Vagina (tissue), 2 donors: ENCODE measurements around the gene PLA2G2D. TPM values are rescaled to one million over a fixed set of nuclear protein-coding genes. Genes with fewer than 3 reads are reported as not detected.

Experiments used
- DNase-seq, 2 donors: peaks; one replicate each; pipeline ENCODE4 v3.0.0-alpha.2; 2017; ENCODE audit errors: extremely low spot score in 2 of 2
- H3K27ac ChIP-seq: fragments of 200-600 bp; sonication (generic); one replicate; pipeline ENCODE4 v1.5.1; 2019
- H3K27me3 ChIP-seq: fragments of 200-600 bp; sonication (generic); one replicate; pipeline ENCODE4 v1.5.1; 2019
- H3K36me3 ChIP-seq, 2 donors: fragments of 200-600 bp; sonication (generic); one replicate each; pipeline ENCODE4 v1.5.1; 2017 to 2019
- H3K4me1 ChIP-seq: fragments of 200-600 bp; sonication (generic); one replicate; pipeline ENCODE4 v1.5.1; 2019
- H3K4me3 ChIP-seq, 2 donors: fragments of 200-600 bp; sonication (generic); 1 replicate in 1 of 2; 2 replicates in 1 of 2; pipeline ENCODE4 v1.5.1; 2016 to 2019
- H3K9me3 ChIP-seq: fragments of 200-600 bp; sonication (generic); one replicate; pipeline ENCODE4 v1.5.1; 2019
- POLR2A ChIP-seq, 2 donors: fragments of 450-650 bp; IDR thresholded peaks; one replicate each; pipeline ENCODE4 v1.6.1; 2017; ENCODE audit warnings: antibody characterized with exemption in 2 of 2, mild to moderate bottlenecking in 2 of 2, moderate library complexity in 2 of 2
- POLR2AphosphoS5 ChIP-seq, 2 donors: sonication (generic); formaldehyde crosslinking; IDR thresholded peaks; one replicate each; pipeline ENCODE4 v1.9.0; 2017; ENCODE audit warnings: antibody characterized with exemption in 2 of 2, mild to moderate bottlenecking in 2 of 2, low read depth in 1 of 2; ENCODE audit not compliant: insufficient read depth in 1 of 2
- intact Hi-C: fragments of 100-400 bp; cut with DNase I; formaldehyde crosslinking; loops from one replicate; pipeline ENCODE4 v1.15.1; 2023
- total RNA-seq: library from RNA; depleted of rRNA; stranded (reverse); fragments of >200 nt; gene quantifications from one replicate; pipeline ENCODE4 v1.2.3, GENCODE V29; 2016
- TF ChIP-seq, protein P1 (sequence below), 3 experiments: fragments of 450-650 bp in 2 of 3; fragments of 200-600 bp in 1 of 3; sonication (generic) in 1 of 3; IDR thresholded peaks; one replicate each; pipeline ENCODE4 v1.5.1; 2017 to 2019; ENCODE audit warnings: antibody characterized with exemption in 3 of 3, mild to moderate bottlenecking in 2 of 3, moderate library complexity in 2 of 3

PLA2G2D gene
- total RNA-seq, 1 donor from 2014 or later = not detected

DNA sequence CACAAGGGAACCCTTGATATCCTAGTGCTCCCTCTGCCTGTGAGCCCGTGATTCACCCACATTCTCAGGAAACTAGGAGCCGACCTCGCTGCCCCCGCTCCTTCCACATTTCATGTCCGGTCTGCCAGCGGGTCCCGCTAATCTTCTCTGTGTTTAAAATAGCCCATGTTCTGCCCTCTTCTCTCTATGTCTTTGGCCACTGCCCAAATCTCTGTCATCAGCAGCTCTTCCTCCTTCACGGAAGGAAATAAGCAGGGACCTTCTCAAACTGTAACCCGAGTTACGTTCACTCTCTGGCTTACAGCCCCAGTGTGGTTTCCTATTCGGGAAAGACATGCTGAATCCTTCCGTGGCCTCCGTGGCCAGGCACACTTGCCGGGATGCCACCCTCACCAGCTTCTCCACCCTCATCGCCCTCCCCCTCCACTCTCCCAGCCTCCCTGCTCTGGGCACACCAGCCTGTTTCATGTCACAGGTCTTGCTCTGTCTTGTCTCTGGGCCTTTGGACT is 45.4 kb upstream of the PLA2G2D start:
- no peak overlapping the region for H3K27ac ChIP-seq
- intact Hi-C loops = no loop called here

DNA sequence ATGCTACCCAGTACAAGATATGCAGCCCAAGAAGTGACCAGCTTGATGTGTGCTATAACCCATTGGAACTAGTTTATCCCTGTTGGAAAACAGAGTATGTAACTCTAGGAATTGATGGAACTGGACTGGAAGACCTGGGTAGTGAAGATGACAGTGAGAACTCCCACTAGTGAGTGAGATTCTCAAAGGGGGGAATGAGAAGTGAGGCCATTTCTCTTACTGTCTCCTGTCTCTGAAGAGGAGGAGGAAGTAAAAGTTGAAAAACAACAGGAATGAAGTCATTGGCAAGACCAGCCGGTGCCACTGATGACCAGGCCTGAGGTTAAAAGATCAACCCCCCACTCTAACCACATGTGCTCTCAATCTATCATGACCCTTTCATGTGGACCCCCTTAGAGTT is 40.7 kb upstream of the PLA2G2D start:
- Histone ChIP-seq H3K9me3 (peaks cover 10% of the 10 kb centered on the region), H3K27ac (no peak overlapping the region), H3K4me3 (no peak overlapping the region), H3K36me3 (no peaks in the 10 kb centered on the region), H3K4me1 (no peaks in the 10 kb centered on the region), H3K27me3 (no peaks in the 10 kb centered on the region)
- no peak for DNase-seq
- intact Hi-C loops = no loop called here
- TF ChIP-seq POLR2AphosphoS5 (IDR thresholded peaks at IDR 0.05; ENCODE audit: insufficient read depth in 1 of 2, low read depth in 1 of 2) (no peak), POLR2A (IDR thresholded peaks at IDR 0.05) (no peak)
- TF ChIP-seq, protein P1, sequence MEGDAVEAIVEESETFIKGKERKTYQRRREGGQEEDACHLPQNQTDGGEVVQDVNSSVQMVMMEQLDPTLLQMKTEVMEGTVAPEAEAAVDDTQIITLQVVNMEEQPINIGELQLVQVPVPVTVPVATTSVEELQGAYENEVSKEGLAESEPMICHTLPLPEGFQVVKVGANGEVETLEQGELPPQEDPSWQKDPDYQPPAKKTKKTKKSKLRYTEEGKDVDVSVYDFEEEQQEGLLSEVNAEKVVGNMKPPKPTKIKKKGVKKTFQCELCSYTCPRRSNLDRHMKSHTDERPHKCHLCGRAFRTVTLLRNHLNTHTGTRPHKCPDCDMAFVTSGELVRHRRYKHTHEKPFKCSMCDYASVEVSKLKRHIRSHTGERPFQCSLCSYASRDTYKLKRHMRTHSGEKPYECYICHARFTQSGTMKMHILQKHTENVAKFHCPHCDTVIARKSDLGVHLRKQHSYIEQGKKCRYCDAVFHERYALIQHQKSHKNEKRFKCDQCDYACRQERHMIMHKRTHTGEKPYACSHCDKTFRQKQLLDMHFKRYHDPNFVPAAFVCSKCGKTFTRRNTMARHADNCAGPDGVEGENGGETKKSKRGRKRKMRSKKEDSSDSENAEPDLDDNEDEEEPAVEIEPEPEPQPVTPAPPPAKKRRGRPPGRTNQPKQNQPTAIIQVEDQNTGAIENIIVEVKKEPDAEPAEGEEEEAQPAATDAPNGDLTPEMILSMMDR (IDR thresholded peaks at IDR 0.05) = no peak

More for the DNA sequence above, 45.4 kb upstream of the PLA2G2D start:
- no peak for TF ChIP-seq POLR2AphosphoS5 (IDR thresholded peaks at IDR 0.05; ENCODE audit: insufficient read depth in 1 of 2, low read depth in 1 of 2)
- no peak for TF ChIP-seq POLR2A (IDR thresholded peaks at IDR 0.05)
- TF ChIP-seq, protein P1 (IDR thresholded peaks at IDR 0.05) = no peak
- Histone ChIP-seq H3K36me3 (no peaks in the 10 kb centered on the region), H3K4me1 (no peaks in the 10 kb centered on the region), H3K4me3 (no peak overlapping the region), H3K27me3 (no peaks in the 10 kb centered on the region), H3K9me3 (peaks cover 10% of the 10 kb centered on the region)
- DNase-seq = no peak

DNA sequence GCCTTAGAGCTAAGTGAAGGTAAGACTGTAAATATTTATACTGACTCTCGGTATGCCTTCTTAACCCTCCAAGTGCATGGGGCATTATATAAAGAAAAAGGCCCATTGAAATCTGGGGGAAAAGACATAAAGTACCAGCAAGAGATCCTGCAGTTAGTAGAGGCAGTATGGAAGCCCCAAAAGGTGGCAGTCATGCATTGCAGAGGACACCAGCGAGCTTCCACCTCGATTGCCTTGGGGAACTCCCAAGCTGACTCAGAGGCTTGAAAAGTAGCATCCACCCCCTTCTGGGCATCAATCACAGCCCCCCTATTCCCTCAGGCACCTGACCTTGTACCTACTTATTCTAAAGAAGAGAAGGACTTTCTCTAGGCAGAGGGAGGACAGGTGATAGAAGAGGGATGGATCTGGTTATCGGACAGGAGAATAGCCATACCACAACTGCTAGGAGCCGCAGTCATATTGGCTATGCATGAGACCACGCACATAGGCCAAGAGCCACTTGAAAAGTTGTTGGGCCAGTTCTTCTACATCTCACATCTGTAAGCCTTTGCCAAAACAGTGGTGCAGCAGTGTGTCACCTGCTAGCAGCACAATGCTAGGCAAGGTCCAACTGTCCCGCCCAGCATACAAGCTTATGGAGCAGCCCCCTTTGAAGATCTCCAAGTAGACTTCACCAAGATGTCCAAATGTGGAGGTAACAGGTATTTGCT is 39.2 kb upstream of the PLA2G2D start:
- no peak for DNase-seq
- no peak for TF ChIP-seq POLR2AphosphoS5 (IDR thresholded peaks at IDR 0.05; ENCODE audit: insufficient read depth in 1 of 2, low read depth in 1 of 2)
- TF ChIP-seq, protein P1 (IDR thresholded peaks at IDR 0.05) = no peak
- no peak for TF ChIP-seq POLR2A (IDR thresholded peaks at IDR 0.05)
- Histone ChIP-seq H3K4me3 (no peak overlapping the region), H3K36me3 (no peaks in the 10 kb centered on the region), H3K4me1 (no peaks in the 10 kb centered on the region), H3K27me3 (no peaks in the 10 kb centered on the region), H3K27ac (no peak overlapping the region), H3K9me3 (peaks cover 10% of the 10 kb centered on the region)
- intact Hi-C loops = no loop called here

DNA sequence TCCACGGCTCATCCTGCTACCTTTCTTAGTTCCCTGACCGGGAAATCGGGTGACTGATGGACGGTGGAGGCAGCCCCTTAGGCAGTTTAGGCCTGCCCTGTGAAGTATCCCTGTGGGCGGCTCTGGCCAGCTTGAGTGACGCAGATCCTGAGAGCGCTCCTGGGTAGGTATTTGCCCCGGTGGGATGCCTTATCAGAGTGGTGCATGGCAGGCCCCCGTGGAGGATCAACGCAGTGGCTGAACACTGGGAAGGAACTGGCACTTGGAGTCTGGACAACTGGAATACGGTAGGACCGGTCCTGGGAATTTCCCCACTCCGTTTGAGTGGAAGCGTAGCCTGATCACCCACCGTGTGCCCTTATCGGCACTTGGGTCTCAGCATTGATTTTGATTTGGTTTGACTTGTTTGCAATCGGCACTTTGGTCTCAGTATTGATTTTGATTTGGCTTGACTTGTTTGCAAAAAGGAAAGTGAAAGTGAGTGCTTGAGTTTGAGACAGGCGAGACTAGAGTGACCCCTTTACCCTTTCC is 35.0 kb upstream of the PLA2G2D start:
- TF ChIP-seq POLR2AphosphoS5 (IDR thresholded peaks at IDR 0.05; ENCODE audit: insufficient read depth in 1 of 2, low read depth in 1 of 2) (no peak), POLR2A (IDR thresholded peaks at IDR 0.05) (no peak)
- TF ChIP-seq, protein P1 (IDR thresholded peaks at IDR 0.05) = no peak
- peaks cover 5% of the 10 kb centered on the region for H3K4me1 ChIP-seq
- H3K9me3 ChIP-seq = no peaks in the 10 kb centered on the region
- H3K4me3 ChIP-seq = no peak overlapping the region
- H3K27me3 ChIP-seq = no peaks in the 10 kb centered on the region
- DNase-seq = no peak
- H3K27ac ChIP-seq = no peak overlapping the region
- intact Hi-C loops = no loop called here
- no peaks in the 10 kb centered on the region for H3K36me3 ChIP-seq

DNA sequence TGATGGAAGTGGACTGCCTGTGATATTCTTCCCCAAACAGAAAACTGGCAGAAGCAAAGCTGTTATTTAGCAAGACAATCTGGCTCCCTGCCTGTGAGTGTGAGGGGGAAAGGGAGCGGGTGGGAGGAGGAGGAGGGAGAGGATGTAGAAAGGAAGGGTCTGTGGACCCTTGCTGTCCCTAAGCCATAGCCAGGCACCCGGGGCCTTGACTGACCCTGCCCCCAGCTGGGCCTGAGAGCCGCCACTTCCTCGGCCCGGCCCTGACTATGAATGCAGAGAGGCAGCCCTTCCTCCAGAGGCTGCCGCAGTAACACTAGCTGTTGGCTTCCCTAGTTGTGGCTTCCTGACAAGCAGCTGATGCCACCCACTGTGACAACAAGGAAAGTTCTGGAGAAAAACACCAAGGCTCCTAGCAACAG is 33.7 kb upstream of the PLA2G2D start:
- Histone ChIP-seq H3K27me3 (no peaks in the 10 kb centered on the region), H3K4me1 (peaks cover 5% of the 10 kb centered on the region), H3K36me3 (no peaks in the 10 kb centered on the region), H3K4me3 (no peak overlapping the region), H3K9me3 (no peaks in the 10 kb centered on the region), H3K27ac (no peak overlapping the region)
- TF ChIP-seq POLR2A (IDR thresholded peaks at IDR 0.05) (no peak), POLR2AphosphoS5 (IDR thresholded peaks at IDR 0.05; ENCODE audit: insufficient read depth in 1 of 2, low read depth in 1 of 2) (no peak)
- TF ChIP-seq, protein P1 (IDR thresholded peaks at IDR 0.05) = no peak
- intact Hi-C loops = loop anchor here (2.0 kb wide), 1 partner anchor 234 kb away; no protein-coding TSS in a partner anchor
- no peak for DNase-seq
